GM18951 (cell line): Measurements from ENCODE around the gene TNIK.

Source experiments
- POLR2A ChIP-seq: IDR thresholded peaks from 4 replicates; pipeline ENCODE4 v1.6.1; 2011; ENCODE audit warnings: mild to moderate bottlenecking; ENCODE audit not compliant: insufficient read length, insufficient read depth; ENCODE audit errors: extremely low read depth
- in situ Hi-C: fragments of 300-500 bp; cut with MboI; formaldehyde crosslinking; loops from one replicate; pipeline ENCODE4 v1.12.0; 2022; ENCODE audit warnings: low sequenced_read_pairs, mixed read lengths, inconsistent platforms; ENCODE audit not compliant: unreplicated experiment

Gene TNIK

DNA sequence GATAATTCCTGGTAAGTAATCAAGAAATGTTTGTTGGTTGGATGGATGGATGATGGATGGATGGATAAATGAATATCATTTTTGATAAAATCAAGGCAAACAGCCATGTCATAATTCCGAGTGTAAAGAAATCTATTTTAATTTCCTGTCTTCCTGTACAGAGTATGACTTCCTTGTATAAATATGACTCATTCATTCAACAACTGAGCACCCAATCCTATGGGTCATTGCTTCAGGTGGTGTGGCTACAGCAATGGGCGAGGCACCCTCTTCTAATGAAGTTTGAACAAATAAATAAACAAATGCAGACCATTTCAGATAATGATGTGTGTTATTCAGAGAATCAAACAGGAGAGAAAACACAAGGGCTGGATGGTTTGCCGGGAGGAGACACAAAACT lies 198.7 kb downstream of the TNIK start:
- TF ChIP-seq POLR2A, result no peak
- in situ Hi-C loops, result no loop called here

- in situ Hi-C loops, result no loop called here
- no peak for TF ChIP-seq POLR2A
These were observed 199.3 kb downstream of the TNIK start for GRCh38 chr3:171260899-171261298.

DNA sequence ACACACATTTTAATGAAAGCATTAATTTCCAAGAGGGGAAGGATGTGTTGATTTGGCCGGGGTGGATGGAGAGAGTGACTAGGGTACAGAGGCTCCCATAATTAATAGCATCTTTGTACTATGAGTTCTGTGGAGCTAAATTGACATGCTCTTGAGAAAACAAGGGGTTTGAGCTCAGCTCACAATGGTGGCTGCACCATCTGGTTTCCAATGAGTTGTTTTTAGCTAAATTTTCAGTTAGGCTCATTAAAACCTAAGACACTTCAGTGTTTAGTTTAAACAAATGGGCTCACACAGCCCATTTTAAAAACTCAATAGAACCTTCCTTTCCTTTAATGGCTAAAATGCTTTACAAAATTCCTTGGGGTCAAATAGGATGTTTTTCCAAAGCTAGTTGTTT lies 199.7 kb downstream of the TNIK start:
- in situ Hi-C loops, result no loop called here

GRCh38 chr3:171258316-171258715 lies 201.9 kb downstream of the TNIK start:
- no peak for TF ChIP-seq POLR2A
- in situ Hi-C loops, result no loop called here

More for the DNA sequence above, 199.7 kb downstream of the TNIK start:
- TF ChIP-seq POLR2A, result no peak

DNA sequence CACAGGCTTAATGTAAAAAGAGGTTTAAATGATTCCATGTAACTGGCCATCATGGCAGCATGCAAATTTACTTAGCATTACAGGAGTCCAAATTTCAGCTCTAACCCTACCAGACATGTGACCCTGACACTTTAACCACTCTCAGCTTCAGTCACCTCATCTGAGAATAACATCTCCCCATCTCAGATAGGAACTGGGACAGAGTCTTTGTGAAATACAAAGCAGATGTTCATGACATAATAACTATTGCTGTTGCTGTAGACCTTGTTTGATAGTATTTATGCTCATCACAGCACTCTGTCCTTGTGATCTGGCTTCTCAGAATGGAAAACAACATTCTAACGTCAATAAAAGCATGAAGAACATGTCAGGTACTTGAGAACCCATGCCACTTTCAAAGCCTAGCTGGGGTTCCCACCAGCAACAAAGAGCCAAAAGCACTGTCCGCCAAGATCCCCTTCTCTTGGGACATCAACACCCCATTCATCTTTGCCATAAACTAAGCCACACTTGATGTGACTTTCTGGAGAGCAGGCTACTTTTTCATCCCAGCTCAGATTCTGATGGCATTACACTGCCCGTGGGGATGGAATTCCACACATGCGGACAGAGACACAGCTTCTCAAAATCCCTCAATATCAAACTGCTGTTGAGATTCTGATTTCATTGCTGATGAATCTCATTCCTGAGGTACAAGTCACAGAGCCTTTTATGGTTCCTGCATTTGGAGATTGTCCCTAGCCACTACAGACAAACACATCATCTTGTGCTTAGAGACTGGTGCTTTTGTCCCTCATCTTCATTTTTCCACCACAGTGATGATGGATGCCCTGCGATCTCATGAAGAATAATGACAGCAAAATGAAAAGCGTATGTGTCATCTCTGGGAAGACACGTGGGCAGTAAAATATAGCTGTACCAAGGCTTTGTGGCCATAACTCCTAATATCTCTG lies 202.7 kb downstream of the TNIK start:
- in situ Hi-C loops, result no loop called here
- TF ChIP-seq POLR2A, result no peak

DNA sequence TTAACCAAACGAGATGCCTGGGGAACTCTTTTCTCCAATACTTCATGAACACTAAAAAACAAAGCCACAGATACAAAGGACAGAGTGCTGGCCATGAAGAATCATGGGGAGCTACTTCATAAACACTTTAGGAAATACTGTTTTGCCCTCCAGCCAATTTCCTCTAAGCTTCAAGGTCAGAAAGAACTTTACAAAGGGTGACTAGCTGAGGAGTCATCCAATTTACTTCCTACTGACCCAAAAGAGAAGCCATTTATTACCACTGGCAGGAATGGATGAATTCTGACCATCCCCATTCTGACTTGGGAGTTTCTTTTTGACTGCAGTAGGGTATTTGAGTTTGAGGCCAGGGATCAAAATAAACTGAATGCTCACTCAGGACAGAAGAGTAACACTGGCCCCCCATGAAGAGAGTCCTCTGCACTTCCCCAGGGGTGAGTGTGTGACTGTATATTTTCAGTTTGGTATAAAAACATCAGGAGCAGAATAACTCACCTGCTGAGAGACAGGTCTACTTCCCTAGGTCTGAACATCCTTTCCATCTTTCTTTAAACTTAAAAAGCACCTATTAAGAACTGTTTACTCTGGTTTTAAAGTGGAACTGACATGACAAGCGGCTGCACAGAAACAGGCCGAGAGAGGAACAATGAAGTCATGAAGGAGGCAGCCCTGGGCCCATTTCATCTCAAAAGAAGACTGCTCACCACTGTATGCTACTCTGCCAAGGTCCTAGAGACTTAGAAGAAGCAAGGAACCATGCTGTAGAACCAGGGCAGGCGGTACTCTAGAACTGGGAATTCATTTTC lies 203.6 kb downstream of the TNIK start:
- in situ Hi-C loops, result no loop called here
- TF ChIP-seq POLR2A, result no peak

DNA sequence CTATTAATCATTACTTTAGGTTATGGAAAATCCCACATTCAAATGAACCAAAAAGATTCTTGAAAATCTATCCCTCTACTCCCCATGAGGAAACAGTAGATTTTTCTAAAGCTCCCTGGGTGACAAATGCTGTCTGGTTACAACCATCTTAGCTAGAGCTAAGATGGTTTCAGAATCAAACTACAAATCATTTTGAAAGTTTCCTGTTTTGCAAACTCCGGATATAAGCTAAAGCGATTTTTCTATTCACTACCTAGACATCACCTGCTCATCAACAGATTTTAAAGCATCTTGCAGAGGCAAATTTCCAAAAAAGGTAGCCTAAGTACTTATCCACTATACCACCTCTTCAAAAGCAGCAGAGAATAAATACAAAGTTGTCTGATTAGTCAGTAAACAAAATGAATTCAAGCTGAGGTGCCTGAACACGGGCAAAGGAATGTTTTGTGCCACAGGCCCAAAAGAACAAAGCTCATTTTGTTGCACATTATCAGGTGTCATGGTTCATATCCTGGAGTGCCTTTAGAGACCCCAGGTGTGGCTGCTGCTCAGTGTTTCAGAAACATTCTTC lies 204.9 kb downstream of the TNIK start:
- in situ Hi-C loops, result no loop called here
- TF ChIP-seq POLR2A, result peak; percentile 12

GRCh38 chr3:171254315-171254714 lies 205.9 kb downstream of the TNIK start:
- in situ Hi-C loops, result no loop called here
- no peak for TF ChIP-seq POLR2A

- TF ChIP-seq POLR2A, result no peak
- in situ Hi-C loops, result no loop called here
These were observed 208.4 kb downstream of the TNIK start for GRCh38 chr3:171251835-171252234.

DNA sequence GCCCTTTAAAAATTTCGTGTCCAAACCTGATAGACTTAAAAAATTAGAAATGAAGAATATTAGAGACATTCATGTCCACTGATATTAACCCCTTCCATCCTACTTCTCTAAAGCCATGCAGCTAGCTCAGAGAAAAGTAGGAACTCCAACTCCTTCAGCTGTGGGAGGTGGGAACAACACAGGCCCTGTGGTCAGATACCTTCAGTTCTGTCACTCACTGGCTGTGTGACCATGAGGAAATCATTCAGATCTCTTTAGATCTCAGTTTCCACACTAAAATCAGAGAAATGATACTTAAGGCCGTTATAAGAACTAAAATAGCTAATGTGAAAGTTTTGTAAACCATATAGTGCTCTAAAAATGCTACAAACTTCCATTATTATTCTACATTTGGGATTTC lies 209.8 kb downstream of the TNIK start:
- in situ Hi-C loops, result no loop called here
- TF ChIP-seq POLR2A, result no peak

GRCh38 chr3:171249245-171249644 lies 211.0 kb downstream of the TNIK start:
- in situ Hi-C loops, result no loop called here
- TF ChIP-seq POLR2A, result no peak

- in situ Hi-C loops, result no loop called here
- peak; percentile 21 for TF ChIP-seq POLR2A
These were observed 211.6 kb downstream of the TNIK start for GRCh38 chr3:171248426-171249111.

DNA sequence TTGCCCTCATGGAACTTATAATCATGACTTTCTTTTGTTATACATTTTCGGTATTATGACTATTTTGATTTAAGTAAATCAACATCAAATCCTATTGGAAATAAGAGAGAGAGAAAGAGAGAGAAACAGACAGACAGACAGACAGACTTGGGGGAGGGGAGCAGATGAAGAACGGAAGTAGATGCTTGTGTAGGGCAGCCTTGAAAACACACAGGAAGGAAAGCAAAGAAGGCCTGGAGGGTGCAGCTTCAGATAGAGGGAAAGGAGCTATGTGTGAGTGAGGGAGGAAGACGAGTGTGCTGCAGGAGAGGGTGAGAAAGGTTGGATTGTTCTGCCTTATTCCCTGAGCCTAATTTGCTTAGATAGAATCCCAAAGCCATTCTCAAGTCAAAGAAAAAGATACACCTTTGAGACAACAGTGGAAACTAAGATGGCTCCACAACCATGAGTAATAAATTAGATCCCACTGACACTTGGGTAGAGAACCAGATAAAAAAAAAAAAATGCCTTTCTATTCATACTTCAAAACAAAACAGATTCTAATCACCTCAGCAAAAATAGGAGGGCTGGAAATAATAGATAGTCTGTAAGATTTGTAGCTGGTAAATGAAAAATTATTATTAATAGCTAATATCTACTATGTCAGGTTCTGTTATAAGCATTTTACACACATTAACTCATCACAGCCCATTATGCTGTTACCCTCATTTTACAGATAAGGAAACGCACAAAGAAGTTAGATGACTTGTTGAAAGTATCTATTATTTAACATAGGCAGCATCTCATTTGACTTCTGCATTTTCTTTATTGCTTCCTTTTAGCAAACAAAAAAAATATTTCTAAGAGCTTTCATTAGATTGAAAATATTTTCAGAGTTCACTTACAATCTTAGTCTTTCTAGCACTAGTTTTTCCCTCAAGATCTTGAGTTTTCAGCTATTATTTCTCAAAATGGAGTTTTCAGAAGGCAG lies 214.1 kb downstream of the TNIK start:
- no peak for TF ChIP-seq POLR2A
- in situ Hi-C loops, result no loop called here
